ENCODE results near the gene RNFT2. TPM values are rescaled to one million over a fixed set of nuclear protein-coding genes. Genes with fewer than 3 reads are reported as not detected.
"Not testable (repeated sequence)": the region's sequence is repeated elsewhere in the genome, so short reads cannot be mapped to it uniquely, and the experiment has no call there.

The RNFT2 gene
- total RNA-seq, 1 donor from 2014 or later = 10.1 TPM

DNA sequence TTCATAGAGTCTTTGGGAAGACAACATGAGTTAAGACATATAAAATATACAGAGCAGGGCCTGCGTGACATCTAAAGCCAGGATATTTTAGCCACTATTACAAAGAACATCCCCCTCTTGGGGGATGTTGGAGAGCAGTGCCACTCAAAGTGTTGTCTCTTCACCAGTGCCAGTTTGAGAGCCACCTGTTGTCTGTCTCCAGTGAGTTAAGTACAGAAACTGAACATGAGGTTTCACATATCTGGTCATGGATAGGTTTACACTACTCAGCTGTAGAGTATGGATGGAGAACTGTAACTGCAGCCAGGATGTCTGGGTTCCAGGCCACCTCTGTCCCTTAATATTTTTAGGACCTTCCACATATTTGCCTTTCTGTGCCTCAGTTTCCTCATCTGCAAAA is 39.1 kb downstream of the RNFT2 start:
- Mint-ChIP-seq H3K27me3 (no peaks in the 10 kb centered on the region), H3K4me1 (peaks cover 2% of the 10 kb centered on the region), H3K27ac (no peak overlapping the region), H3K4me3 (no peak overlapping the region), H3K9me3 (no peaks in the 10 kb centered on the region), H3K36me3 (ENCODE audit: low read depth) (no peaks in the 10 kb centered on the region)
- intact Hi-C loops (cut with micrococcal nuclease) = no loop called here
- no peak for DNase-seq

DNA sequence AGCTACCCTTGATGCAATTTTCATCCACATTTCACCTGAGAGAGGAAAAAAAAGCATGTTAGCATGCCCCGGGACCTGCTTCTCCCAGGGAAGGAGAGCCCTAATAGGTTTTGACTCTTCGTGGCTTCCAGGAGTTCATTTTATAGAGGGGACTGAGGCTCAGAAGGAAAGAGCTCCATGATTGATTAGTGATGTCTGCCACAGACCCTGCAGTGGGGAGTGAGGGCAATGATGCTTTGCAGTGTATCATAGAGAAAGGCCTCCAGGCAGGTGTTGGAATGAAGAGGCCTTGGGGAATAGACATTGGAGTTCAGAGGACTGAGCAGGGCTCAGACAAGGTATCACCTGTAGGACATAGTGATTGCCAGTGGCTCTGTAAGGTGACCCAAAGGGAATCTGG is 41.5 kb downstream of the RNFT2 start:
- intact Hi-C loops (cut with micrococcal nuclease) = no loop called here
- no peak overlapping the region for H3K4me3 Mint-ChIP-seq
- no peaks in the 10 kb centered on the region for H3K36me3 Mint-ChIP-seq (ENCODE audit: low read depth)
- DNase-seq = no peak
- H3K9me3 Mint-ChIP-seq = no peaks in the 10 kb centered on the region
- no peaks in the 10 kb centered on the region for H3K27me3 Mint-ChIP-seq
- H3K27ac Mint-ChIP-seq = no peak overlapping the region
- no peaks in the 10 kb centered on the region for H3K4me1 Mint-ChIP-seq

DNA sequence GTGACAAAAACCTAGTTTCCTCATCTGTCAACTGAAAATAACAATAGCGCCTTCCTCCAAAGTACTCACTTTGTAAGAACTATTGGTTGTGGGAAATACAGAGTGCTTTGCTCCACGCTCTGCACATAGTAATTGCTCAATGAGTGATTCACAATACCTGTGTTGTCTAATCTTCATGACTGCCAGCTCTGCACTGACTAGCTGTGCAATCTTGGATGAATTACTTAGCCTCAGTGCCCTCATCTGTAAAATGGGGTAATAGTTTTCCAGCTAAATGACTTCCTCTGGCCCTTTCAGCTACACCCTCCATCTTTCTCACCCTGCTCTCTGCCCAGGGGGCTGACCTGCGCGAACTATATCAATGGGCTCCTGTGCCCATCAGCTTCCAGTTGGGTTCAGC is 42.8 kb downstream of the RNFT2 start:
- Mint-ChIP-seq H3K27ac (no peak overlapping the region), H3K36me3 (ENCODE audit: low read depth) (no peaks in the 10 kb centered on the region), H3K27me3 (no peaks in the 10 kb centered on the region), H3K4me3 (no peak overlapping the region), H3K9me3 (no peaks in the 10 kb centered on the region), H3K4me1 (no peaks in the 10 kb centered on the region)
- no peak for DNase-seq
- intact Hi-C loops (cut with micrococcal nuclease) = no loop called here

DNA sequence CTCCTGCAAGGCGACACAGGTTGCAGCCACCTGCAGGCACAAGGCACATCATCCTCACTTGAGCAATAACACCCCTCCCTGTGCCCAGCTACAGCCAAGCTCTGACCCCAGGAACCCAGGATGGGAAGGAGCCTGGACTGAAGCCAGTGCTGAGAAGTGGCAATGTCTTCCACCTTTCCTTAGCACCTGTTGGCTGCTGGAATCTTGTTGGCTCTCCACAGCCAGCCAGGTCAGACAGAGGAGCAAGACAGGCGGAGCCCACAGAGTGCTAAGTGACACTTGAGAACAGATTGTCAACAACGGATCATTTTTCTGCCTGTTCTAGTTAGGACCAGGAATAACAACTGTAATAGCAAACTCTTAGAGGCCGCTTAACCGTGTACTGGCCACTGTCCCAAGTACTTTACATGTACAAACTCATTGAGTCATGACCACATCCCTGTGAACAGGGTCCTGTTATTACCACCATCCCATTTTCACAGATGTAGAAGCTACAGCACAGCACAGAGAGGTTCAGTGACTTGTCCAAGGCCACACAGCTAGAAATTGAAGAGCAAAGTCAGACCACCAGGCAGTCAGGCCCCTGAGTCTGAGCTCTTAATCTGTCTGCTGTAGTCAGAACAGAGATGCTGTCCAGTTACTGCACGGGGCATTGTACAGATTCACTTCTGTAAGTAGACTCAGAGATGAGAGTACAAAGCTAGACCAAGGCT is 45.6 kb downstream of the RNFT2 start:
- intact Hi-C loops (cut with micrococcal nuclease) = no loop called here
- no peaks in the 10 kb centered on the region for H3K27me3 Mint-ChIP-seq
- no peak for DNase-seq
- H3K4me1 Mint-ChIP-seq = no peaks in the 10 kb centered on the region
- no peaks in the 10 kb centered on the region for H3K36me3 Mint-ChIP-seq (ENCODE audit: low read depth)
- H3K9me3 Mint-ChIP-seq = no peaks in the 10 kb centered on the region
- H3K27ac Mint-ChIP-seq = no peak overlapping the region
- no peak overlapping the region for H3K4me3 Mint-ChIP-seq

DNA sequence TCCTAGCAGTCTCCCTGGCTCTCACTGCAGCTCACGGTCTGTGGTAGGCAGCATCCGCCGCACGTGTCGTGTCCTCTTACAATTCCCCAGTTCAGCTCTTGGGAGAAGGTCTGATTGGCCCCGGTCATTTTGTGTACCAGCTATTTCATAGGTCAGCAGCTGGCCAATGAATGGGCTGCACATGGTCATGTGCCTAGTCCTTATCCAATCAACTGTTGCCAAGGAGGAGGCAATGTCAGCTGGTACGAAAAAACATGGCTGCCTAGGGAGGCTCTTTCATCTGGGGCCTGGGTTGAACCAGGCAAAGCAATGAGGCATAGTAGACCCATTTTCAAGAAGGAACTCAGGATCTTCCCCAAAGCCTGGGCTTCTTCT is 46.1 kb downstream of the RNFT2 start:
- Mint-ChIP-seq H3K4me3 (no peak overlapping the region), H3K4me1 (no peaks in the 10 kb centered on the region), H3K36me3 (ENCODE audit: low read depth) (no peaks in the 10 kb centered on the region), H3K27ac (no peak overlapping the region), H3K27me3 (no peaks in the 10 kb centered on the region), H3K9me3 (no peaks in the 10 kb centered on the region)
- intact Hi-C loops (cut with micrococcal nuclease) = no loop called here
- no peak for DNase-seq

DNA sequence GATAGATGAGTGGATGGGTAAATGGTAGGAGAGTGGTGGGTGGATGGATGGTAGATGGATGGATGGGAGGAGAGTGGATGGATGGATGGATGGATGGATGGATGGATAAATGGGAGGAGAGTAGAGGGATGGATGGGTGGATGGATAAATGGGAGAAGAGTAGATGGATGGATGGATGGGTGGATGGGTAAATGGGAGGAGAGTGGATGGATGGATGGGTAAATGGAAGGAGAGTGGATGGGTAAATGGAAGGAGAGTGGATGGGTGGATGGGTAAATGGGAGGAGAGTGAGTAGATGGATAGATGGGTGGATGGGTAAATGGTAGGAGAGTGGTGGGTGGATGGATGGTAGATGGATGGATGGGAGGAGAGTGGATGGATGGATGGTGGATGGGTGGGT is 51.4 kb downstream of the RNFT2 start:
- H3K27me3 Mint-ChIP-seq; H3K4me3 Mint-ChIP-seq; H3K9me3 Mint-ChIP-seq; H3K4me1 Mint-ChIP-seq; DNase-seq; intact Hi-C loops (cut with micrococcal nuclease); H3K36me3 Mint-ChIP-seq (ENCODE audit: low read depth); H3K27ac Mint-ChIP-seq: not testable (repeated sequence)

DNA sequence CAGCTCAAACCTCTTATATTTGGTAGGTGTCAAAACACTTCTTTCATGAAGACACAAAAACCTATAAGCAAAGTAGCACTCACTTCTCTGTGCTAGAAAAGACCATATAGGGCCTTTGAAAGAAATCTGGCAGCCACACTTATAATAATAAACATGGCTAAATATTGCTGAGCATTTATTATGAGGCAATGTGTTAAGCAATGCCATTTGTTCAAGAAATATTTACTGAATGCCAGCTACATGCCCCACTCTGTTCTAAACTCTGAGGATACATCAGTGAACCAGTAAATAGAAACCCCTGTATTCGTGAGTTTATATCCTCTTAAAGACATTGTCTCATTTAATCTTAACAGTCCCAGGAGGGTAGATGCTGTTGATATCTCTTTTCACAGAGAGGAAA is 52.0 kb downstream of the RNFT2 start:
- DNase-seq = no peak
- no peak overlapping the region for H3K4me3 Mint-ChIP-seq
- H3K27me3 Mint-ChIP-seq = no peaks in the 10 kb centered on the region
- no peaks in the 10 kb centered on the region for H3K9me3 Mint-ChIP-seq
- intact Hi-C loops (cut with micrococcal nuclease) = no loop called here
- H3K36me3 Mint-ChIP-seq (ENCODE audit: low read depth) = no peaks in the 10 kb centered on the region
- no peak overlapping the region for H3K27ac Mint-ChIP-seq
- no peaks in the 10 kb centered on the region for H3K4me1 Mint-ChIP-seq

DNA sequence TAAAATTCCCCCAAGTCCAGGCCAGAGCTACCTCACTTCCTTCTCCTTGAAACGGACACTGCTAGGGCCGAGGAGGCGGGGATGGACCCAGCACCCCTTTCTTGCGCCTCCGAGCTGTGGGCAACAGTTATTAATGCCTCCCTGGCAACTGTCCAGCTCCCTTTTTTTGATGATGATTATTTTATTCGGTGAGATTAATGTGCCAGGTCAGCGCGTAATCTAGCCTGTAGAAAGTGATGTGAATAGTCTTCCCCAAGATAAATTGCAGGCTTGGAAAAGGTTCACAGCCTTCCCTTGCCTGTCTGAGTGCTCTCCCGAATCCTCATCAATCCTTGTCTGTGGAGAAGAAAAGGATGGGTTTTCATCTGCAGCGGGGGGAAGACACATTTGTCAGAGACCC is 54.3 kb downstream of the RNFT2 start:
- DNase-seq = no peak
- Mint-ChIP-seq H3K27me3 (no peaks in the 10 kb centered on the region), H3K4me1 (no peaks in the 10 kb centered on the region), H3K4me3 (no peak overlapping the region), H3K36me3 (ENCODE audit: low read depth) (no peaks in the 10 kb centered on the region), H3K27ac (no peak overlapping the region), H3K9me3 (no peaks in the 10 kb centered on the region)
- intact Hi-C loops (cut with micrococcal nuclease) = no loop called here

DNA sequence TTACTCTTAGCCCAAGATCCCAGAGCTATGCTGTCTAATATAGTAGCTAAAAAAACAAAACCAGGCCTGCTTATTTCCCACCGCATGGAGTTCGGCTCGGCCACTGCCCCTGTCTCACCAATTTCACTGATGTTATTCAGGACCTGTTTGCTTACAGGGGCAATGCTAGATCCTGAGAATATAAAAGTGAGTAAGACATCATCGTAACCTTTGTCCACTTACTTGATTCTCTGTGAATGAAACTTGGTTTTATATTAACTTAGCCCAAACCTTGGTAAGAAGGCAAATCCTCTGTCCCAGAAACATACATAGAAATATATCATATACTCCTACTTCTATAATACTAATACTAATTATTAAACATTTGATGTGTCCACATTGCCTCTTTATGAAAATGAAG is 56.6 kb downstream of the RNFT2 start:
- Mint-ChIP-seq H3K9me3 (no peaks in the 10 kb centered on the region), H3K4me3 (no peak overlapping the region), H3K27ac (no peak overlapping the region), H3K36me3 (ENCODE audit: low read depth) (no peaks in the 10 kb centered on the region), H3K4me1 (no peaks in the 10 kb centered on the region), H3K27me3 (no peaks in the 10 kb centered on the region)
- DNase-seq = no peak
- intact Hi-C loops (cut with micrococcal nuclease) = no loop called here

DNA sequence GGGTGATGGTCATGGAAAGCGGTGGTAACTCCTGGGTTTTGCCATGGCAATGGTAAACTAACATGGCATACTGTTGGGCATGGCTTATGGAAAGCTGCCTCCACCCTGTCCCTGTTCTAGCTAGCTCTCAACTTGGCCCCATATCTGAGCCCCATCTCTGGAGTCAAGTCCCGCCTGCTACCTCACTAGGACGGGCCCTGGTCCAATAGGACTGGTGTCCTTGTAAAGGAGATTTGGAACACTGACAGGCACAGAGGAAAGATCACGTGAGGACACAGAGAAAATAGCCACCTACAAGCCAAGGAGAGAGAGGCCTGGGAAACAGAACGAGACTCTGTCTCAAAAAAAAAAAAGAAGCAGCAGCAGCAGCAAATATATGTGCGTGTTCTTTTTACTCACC is 59.8 kb downstream of the RNFT2 start:
- Mint-ChIP-seq H3K36me3 (ENCODE audit: low read depth) (no peaks in the 10 kb centered on the region), H3K4me3 (no peak overlapping the region), H3K27me3 (no peaks in the 10 kb centered on the region), H3K9me3 (no peaks in the 10 kb centered on the region), H3K4me1 (no peaks in the 10 kb centered on the region), H3K27ac (no peak overlapping the region)
- no peak for DNase-seq
- intact Hi-C loops (cut with micrococcal nuclease) = no loop called here

DNA sequence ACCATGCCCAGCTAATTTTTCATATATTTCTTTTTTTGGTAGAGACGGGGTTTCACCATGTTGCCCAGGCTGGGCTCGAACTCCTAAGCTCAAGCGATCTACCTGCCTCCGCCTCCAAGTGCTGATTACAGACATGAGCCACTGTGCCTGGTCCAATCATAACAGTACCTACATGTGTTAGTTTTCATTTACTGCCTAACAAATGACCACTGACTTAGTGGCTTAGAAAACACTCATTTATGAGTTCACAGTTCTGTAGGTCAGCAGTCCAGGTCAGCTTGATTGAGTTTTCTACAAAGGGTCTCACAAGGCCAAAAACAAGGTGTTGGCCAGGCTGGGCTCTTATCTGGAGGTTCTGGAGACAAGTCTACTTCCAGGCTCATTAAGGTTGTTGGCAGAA is 60.6 kb downstream of the RNFT2 start:
- intact Hi-C loops (cut with micrococcal nuclease) = no loop called here
- no peak overlapping the region for H3K4me3 Mint-ChIP-seq
- H3K27me3 Mint-ChIP-seq = no peaks in the 10 kb centered on the region
- H3K27ac Mint-ChIP-seq = no peak overlapping the region
- DNase-seq = no peak
- no peaks in the 10 kb centered on the region for H3K4me1 Mint-ChIP-seq
- H3K9me3 Mint-ChIP-seq = no peaks in the 10 kb centered on the region
- H3K36me3 Mint-ChIP-seq (ENCODE audit: low read depth) = no peaks in the 10 kb centered on the region

DNA sequence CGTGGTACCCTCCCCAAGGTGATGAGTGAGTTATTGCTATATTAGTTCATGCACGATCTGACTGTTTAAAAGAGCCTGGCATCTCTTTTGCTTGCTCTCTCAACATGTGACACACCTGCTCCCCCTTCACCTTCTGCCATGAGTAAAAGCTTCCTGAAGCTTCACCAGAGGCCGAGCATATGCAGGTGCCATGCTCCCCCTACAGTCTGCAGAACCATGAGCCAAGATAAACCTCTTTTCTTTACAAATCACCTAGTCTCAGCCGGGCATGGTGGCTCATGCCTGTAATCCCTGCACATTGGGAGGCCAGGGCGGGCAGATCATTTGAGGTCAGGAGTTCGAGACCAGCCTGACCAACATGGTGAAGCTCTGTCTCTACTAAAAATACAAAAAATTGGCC is 61.8 kb downstream of the RNFT2 start:
- Mint-ChIP-seq H3K36me3 (ENCODE audit: low read depth) (no peaks in the 10 kb centered on the region), H3K4me3 (no peak overlapping the region), H3K27ac (no peak overlapping the region), H3K9me3 (no peaks in the 10 kb centered on the region), H3K27me3 (no peaks in the 10 kb centered on the region), H3K4me1 (no peaks in the 10 kb centered on the region)
- intact Hi-C loops (cut with micrococcal nuclease) = no loop called here
- DNase-seq = no peak

DNA sequence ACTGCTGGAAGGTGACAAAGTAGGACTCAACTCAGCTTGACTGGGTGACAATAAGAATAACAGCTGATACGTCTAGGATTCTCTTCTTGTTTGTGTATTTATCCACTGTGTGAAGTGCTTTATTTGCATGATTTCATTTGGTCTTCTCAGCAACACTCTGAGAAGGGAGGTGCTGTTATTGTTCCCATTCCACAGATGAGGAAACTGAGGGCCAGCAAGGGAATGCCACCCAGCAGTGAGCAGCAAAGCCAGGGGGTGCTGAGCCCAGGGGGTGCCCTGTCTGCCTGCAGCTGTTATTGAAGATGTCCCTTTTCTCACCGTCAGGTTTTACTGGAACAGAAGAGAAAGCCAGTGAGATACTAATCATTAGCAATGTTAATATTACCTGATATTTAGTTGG is 62.8 kb downstream of the RNFT2 start:
- Mint-ChIP-seq H3K4me1 (no peaks in the 10 kb centered on the region), H3K9me3 (no peaks in the 10 kb centered on the region)
- intact Hi-C loops (cut with micrococcal nuclease) = no loop called here

DNA sequence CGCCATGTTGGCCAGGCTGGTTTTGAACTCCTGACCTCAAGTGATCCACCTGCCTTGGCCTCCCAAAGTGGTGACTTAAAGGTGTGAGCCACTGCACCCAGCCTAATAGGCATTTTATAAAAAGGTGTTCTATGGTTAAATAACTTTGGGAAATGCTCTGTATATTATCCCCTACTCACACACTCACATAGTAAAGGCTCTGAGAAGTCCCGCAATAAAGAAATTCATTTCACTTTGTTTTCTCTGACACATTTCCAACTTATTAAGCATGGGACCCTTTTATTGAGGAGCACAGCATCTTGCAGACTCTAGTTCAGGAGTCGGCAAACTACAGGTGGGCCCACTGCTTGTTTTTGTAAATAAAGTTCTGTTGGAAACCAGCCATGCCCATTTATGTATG is 63.9 kb downstream of the RNFT2 start:
- Mint-ChIP-seq H3K4me3 (no peak overlapping the region), H3K27me3 (no peaks in the 10 kb centered on the region), H3K27ac (no peak overlapping the region), H3K4me1 (no peaks in the 10 kb centered on the region), H3K9me3 (no peaks in the 10 kb centered on the region), H3K36me3 (ENCODE audit: low read depth) (no peaks in the 10 kb centered on the region)
- DNase-seq = no peak
- intact Hi-C loops (cut with micrococcal nuclease) = no loop called here

More for the DNA sequence above, 62.8 kb downstream of the RNFT2 start:
- Mint-ChIP-seq H3K4me3 (no peak overlapping the region), H3K27ac (no peak overlapping the region), H3K27me3 (no peaks in the 10 kb centered on the region), H3K36me3 (ENCODE audit: low read depth) (no peaks in the 10 kb centered on the region)
- no peak for DNase-seq

DNA sequence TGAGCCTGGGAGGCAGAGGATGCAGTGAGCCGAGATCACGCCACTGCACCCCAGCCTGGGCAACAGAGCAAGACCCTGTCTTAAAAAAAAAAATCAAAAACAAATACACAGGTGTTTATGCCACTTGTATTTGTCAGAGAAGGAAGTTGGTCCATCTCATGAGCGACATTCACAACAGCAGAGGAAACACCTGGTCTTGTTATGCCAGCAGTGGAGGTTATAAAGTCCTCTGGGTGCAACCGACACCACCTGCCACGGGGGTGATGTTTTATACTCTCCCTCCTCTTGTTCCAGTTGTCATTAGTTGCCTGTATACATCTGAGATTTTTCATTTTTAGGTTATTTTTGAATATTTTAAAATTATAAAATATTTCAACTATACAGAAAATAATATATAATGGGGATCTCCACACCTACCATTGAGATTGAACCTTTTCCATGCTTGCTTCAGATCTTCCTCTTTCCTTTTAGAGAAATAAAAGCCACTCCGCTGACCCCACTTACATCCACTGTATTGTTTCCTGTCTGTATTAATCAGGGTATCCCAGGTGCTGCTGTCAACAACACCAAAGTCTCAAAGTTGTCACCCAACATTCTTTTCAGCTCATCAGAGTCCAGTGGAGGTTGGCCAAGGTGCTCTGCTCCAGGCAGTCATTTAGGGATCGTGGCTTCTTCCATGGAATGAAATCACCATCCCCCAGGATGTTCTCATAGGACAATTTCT is 65.1 kb downstream of the RNFT2 start:
- Mint-ChIP-seq H3K4me1 (no peaks in the 10 kb centered on the region), H3K9me3 (no peaks in the 10 kb centered on the region), H3K27ac (no peak overlapping the region), H3K27me3 (no peaks in the 10 kb centered on the region), H3K4me3 (no peak overlapping the region), H3K36me3 (ENCODE audit: low read depth) (no peaks in the 10 kb centered on the region)
- no peak for DNase-seq
- intact Hi-C loops (cut with micrococcal nuclease) = no loop called here

All from activated CD4-positive, alpha-beta T cell treated with anti-CD3 and anti-CD28 coated beads, Interleukin-2, amount 10 ng/mL, durations not matched to agents 24 days and 14 days (primary cell).